Transverse colon (tissue), 4 donors: ENCODE data around the gene ARHGEF33. TPM values are rescaled to one million over a fixed set of nuclear protein-coding genes. Genes with fewer than 3 reads are reported as not detected.

Experiments
- DNase-seq: peaks from one replicate; pipeline ENCODE4 v3.0.0-alpha.2; 2019
- H3K27ac ChIP-seq, 4 donors: fragments of 200-600 bp; sonication (generic); 2 replicates each; pipeline ENCODE4 v1.5.1; 2016 to 2018; ENCODE audit warnings: inconsistent platforms in 4 of 4
- H3K27me3 ChIP-seq: fragments of 200-600 bp; sonication (generic); 2 replicates; pipeline ENCODE4 v1.5.1; 2017; ENCODE audit warnings: inconsistent platforms
- H3K36me3 ChIP-seq, 4 donors: fragments of 200-600 bp; sonication (generic); 2 replicates each; pipeline ENCODE4 v1.5.1; 2017 to 2019; ENCODE audit warnings: inconsistent platforms in 4 of 4
- H3K4me1 ChIP-seq, 4 donors: fragments of 200-600 bp; sonication (generic); 2 replicates each; pipeline ENCODE4 v1.5.1; 2017 to 2020; ENCODE audit warnings: inconsistent platforms in 4 of 4
- H3K4me3 ChIP-seq, 4 donors: fragments of 200-600 bp; sonication (generic); 1 replicate in 1 of 4; 2 replicates in 3 of 4; pipeline versions ENCODE4 v1.5.1 to v1.6.1; 2017 to 2019; ENCODE audit warnings: inconsistent platforms in 4 of 4
- H3K9me3 ChIP-seq, 2 donors: fragments of 200-600 bp; sonication (generic); 2 replicates each; pipeline ENCODE4 v1.5.1; 2017 to 2019; ENCODE audit warnings: inconsistent platforms in 2 of 2
- CTCF ChIP-seq, 5 experiments: fragments of 200-600 bp in 3 of 5; fragments of 450-650 bp in 2 of 5; sonication (generic) in 3 of 5; IDR thresholded peaks; 1 replicate in 2 of 5; 2 replicates in 3 of 5; pipeline ENCODE4 v1.5.1; 2016 to 2017; ENCODE audit warnings: antibody characterized with exemption in 5 of 5, inconsistent platforms in 3 of 5, mild to moderate bottlenecking in 2 of 5, moderate library complexity in 1 of 5
- EP300 ChIP-seq: sonication (generic); formaldehyde crosslinking; IDR thresholded peaks from one replicate; pipeline ENCODE4 v1.6.1; 2017; ENCODE audit warnings: antibody characterized with exemption, low read depth
- POLR2A ChIP-seq: fragments of 450-650 bp; IDR thresholded peaks from one replicate; pipeline ENCODE4 v1.6.1; 2016; ENCODE audit warnings: antibody characterized with exemption, mild to moderate bottlenecking, moderate library complexity
- POLR2AphosphoS5 ChIP-seq, 3 donors: sonication (generic); formaldehyde crosslinking; IDR thresholded peaks; one replicate each; pipeline ENCODE4 v1.6.1; 2016; ENCODE audit warnings: antibody characterized with exemption in 3 of 3
- WGBS, 2 donors: methylation state at CpG; one replicate each; pipeline ENCODE4 v1.1.5; 2018; ENCODE audit warnings: low coverage in 1 of 2; 5-methylcytosine and 5-hydroxymethylcytosine counted together
- in situ Hi-C, 4 donors: fragments of 200-750 bp; cut with MboI; loops; one replicate each; pipeline versions ENCODE4 v1.15.0 to v1.15.1; 2017; ENCODE audit warnings: low sequenced_read_pairs in 3 of 4, low pct_ligation_motif_present in 1 of 4, low pct_unique_long_range_greater_than_20kb in 1 of 4
- intact Hi-C: fragments of 100-400 bp; cut with DNase I; formaldehyde crosslinking; loops from one replicate; pipeline ENCODE4 v1.15.1; 2023; ENCODE audit warnings: low total_unique reads
- total RNA-seq, 4 donors: library from RNA; depleted of rRNA; stranded (reverse); fragments of >200 nt; gene quantifications; one replicate each; pipeline ENCODE4 v1.1.0, GENCODE V29; 2016

ARHGEF33 gene
- total RNA-seq, 4 donors from 2014 or later, result 0.14 to 0.32 TPM; not detected in 2

GRCh38 chr2:38978908-38979307 lies 89.2 kb downstream of the ARHGEF33 start:
- in situ Hi-C loops, result no loop called here
- 100% methylated on average over 3 of the region's 3 CpGs; no CpG with 5 or more reads in 1 of the 2 donors for whole genome bisulfite sequencing, 2 donors
- DNase-seq, result no peak
- Histone ChIP-seq H3K36me3 (no peaks in the 10 kb centered on the region), H3K27ac (no peak overlapping the region), H3K9me3 (no peaks in the 10 kb centered on the region), H3K27me3 (no peaks in the 10 kb centered on the region), H3K4me1 (no peaks in the 10 kb centered on the region), H3K4me3 (no peak overlapping the region)
- intact Hi-C loops, result no loop called here
- TF ChIP-seq CTCF (IDR thresholded peaks at IDR 0.05) (no peak), POLR2AphosphoS5 (IDR thresholded peaks at IDR 0.05) (no peak), POLR2A (no peak), EP300 (no peak)

DNA sequence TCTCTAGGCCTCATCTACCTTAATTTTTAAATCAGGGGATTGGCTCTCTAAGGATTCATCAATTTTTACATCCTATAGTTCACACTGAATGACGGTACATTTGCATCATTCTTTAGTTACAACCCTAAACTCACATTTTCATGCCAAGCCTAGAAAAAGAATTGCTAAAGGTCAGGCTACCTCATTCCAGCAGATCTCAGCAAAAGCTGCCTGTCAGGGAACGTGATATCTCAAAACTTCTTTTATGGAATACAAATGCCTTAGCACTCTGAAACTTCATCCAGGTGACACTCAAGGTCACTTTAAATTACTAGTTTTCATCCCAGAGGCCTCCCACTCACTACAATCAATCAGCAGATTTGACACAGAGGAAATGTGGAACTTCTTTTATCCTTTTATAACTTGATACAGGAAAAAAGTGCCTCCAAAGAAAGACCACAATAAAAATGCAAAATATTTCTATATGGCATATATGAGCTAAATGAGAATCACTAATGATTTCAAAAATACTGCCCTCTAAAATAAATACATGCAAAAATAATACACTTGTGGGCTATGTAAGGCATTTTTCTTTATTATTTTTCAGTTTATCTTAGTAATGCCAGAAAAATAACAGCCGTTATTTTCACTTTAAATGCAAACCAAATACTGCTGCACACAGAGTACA lies 91.5 kb downstream of the ARHGEF33 start:
- Histone ChIP-seq H3K27ac (no peak overlapping the region), H3K4me3 (no peak overlapping the region), H3K9me3 (no peaks in the 10 kb centered on the region), H3K36me3 (peaks cover 0 to 16% (median 3%) of the 10 kb centered on the region in 4 donors), H3K27me3 (no peaks in the 10 kb centered on the region), H3K4me1 (no peaks in the 10 kb centered on the region)
- in situ Hi-C loops (no loop called here), intact Hi-C loops (no loop called here)
- DNase-seq, result no peak
- WGBS, 2 donors, result 78 to 80% methylated on average over 3 of the region's 3 CpGs
- TF ChIP-seq EP300 (no peak), POLR2A (no peak), CTCF (IDR thresholded peaks at IDR 0.05) (no peak), POLR2AphosphoS5 (IDR thresholded peaks at IDR 0.05) (no peak)

DNA sequence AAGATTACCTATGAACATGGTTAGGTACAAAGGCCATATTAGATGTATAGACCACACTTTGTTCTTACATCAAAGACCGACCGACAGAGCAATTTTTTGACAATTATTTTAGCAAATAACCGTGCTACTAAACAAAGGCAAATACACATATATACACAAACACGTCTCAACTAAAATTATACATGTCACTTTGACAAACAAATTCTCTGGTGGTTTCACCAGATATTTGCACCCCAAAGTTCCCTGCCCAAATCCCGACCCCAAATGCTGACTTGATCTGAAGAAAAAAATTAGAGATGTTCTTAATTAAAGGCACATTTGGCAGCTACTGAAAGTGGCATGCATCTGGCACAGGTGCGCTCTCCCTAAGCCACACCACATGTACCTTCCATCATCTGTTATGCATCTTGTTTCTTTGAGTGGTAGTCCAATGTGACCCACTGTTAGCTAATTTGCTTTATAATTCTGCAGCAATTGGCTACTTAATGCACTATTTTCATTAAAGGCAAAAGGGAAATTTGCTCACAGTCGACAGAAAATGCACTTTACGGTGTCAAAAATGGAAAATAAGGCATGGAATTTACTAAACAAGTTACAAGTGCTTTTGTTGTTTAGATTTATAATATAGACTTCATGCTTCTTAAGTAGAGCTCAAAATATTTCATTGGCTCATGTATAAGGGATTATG lies 92.1 kb downstream of the ARHGEF33 start:
- no peak overlapping the region for H3K27ac ChIP-seq

GRCh38 chr2:38982498-38982897 lies 92.8 kb downstream of the ARHGEF33 start:
- Histone ChIP-seq H3K27ac (no peak overlapping the region), H3K36me3 (peaks cover 0 to 27% (median 10%) of the 10 kb centered on the region in 4 donors), H3K4me3 (no peak overlapping the region), H3K27me3 (no peaks in the 10 kb centered on the region), H3K4me1 (no peaks in the 10 kb centered on the region), H3K9me3 (no peaks in the 10 kb centered on the region)
- TF ChIP-seq POLR2A, result no peak
- no peak for TF ChIP-seq EP300
- DNase-seq, result no peak
- 95 to 100% methylated on average over 1 of the region's 1 CpG for WGBS, 2 donors
- intact Hi-C loops (no loop called here), in situ Hi-C loops (no loop called here)

More for the DNA sequence above, 92.1 kb downstream of the ARHGEF33 start:
- no peaks in the 10 kb centered on the region for H3K4me1 ChIP-seq
- no peaks in the 10 kb centered on the region for H3K27me3 ChIP-seq
- no peak for DNase-seq
- intact Hi-C loops (no loop called here), in situ Hi-C loops (no loop called here)
- TF ChIP-seq POLR2AphosphoS5 (IDR thresholded peaks at IDR 0.05), result no peak
- no peak for TF ChIP-seq POLR2A
- H3K4me3 ChIP-seq, result no peak overlapping the region
- 83 to 85% methylated on average over 8 of the region's 8 CpGs for WGBS, 2 donors
- H3K9me3 ChIP-seq, result no peaks in the 10 kb centered on the region
- H3K36me3 ChIP-seq, result peaks cover 0 to 22% (median 7%) of the 10 kb centered on the region in 4 donors

DNA sequence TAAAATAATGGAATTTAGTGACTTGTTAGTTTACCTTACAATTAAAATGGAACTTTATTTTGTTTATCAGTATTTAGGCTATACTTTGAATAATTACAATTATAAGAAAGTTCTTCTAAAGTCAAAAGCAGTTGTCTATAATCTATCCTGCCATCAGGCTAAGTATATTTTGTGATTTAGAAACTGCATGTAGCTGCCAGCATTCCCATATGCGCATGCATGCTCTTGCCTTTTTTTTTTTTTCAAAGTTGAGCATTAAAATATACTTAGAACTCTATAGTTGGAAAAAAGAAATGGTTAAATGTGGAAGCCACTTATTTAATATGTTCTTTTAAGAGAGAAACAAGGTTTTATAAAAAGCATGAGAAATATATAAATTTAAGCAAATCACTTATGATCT lies 99.0 kb downstream of the ARHGEF33 start:
- 95 to 100% methylated on average over 1 of the region's 1 CpG for WGBS, 2 donors
- no peak overlapping the region for H3K4me3 ChIP-seq
- H3K4me1 ChIP-seq, result no peaks in the 10 kb centered on the region
- in situ Hi-C loops, result no loop called here
- H3K27ac ChIP-seq, result no peak overlapping the region
- DNase-seq, result no peak
- intact Hi-C loops, result no loop called here
- no peaks in the 10 kb centered on the region for H3K27me3 ChIP-seq
- H3K36me3 ChIP-seq, result peaks cover 0 to 59% (median 16%) of the 10 kb centered on the region in 4 donors
- H3K9me3 ChIP-seq, result no peaks in the 10 kb centered on the region
- TF ChIP-seq POLR2AphosphoS5 (IDR thresholded peaks at IDR 0.05) (no peak), POLR2A (no peak), CTCF (IDR thresholded peaks at IDR 0.05) (no peak), EP300 (no peak)
